Neural progenitor cell (in vitro differentiated cells): ENCODE results near the gene NADSYN1. TPM values are rescaled to one million over a fixed set of nuclear protein-coding genes. Genes with fewer than 3 reads are reported as not detected.

Experiments used
- DNase-seq: peaks from one replicate; pipeline ENCODE4 v3.0.0-alpha.2; 2016; ENCODE audit warnings: low spot score
- H2AFZ ChIP-seq: fragments of 200-600 bp; sonication (generic); replicated peaks from 2 replicates; pipeline ENCODE4 v1.6.1; 2016; ENCODE audit warnings: antibody characterized with exemption
- H3F3A ChIP-seq: fragments of 200-600 bp; sonication (generic); 2 replicates; pipeline ENCODE4 v1.6.1; 2016; ENCODE audit warnings: antibody characterized with exemption, low read depth
- H3K27ac ChIP-seq: fragments of 200-600 bp; sonication (generic); 2 replicates; pipeline ENCODE4 v1.5.1; 2016; ENCODE audit warnings: mild to moderate bottlenecking
- H3K27me3 ChIP-seq: fragments of 200-600 bp; sonication (generic); 2 replicates; pipeline ENCODE4 v1.6.1; 2016; ENCODE audit warnings: mild to moderate bottlenecking, moderate library complexity
- H3K36me3 ChIP-seq: fragments of 200-600 bp; sonication (generic); 2 replicates; pipeline ENCODE4 v1.5.1; 2016
- H3K4me1 ChIP-seq: fragments of 200-600 bp; sonication (generic); 2 replicates; pipeline ENCODE4 v1.6.1; 2016; ENCODE audit warnings: mixed run types
- H3K4me2 ChIP-seq: fragments of 200-600 bp; sonication (generic); 2 replicates; pipeline ENCODE4 v1.6.1; 2016
- H3K4me3 ChIP-seq: fragments of 200-600 bp; sonication (generic); 2 replicates; pipeline ENCODE4 v1.5.1; 2016
- H3K79me2 ChIP-seq: fragments of 200-600 bp; sonication (generic); 2 replicates; pipeline ENCODE4 v1.6.1; 2016; ENCODE audit warnings: low read depth
- H3K9ac ChIP-seq: fragments of 200-600 bp; sonication (generic); 2 replicates; pipeline ENCODE4 v1.6.1; 2016
- H3K9me3 ChIP-seq: fragments of 200-600 bp; sonication (generic); 2 replicates; pipeline ENCODE4 v1.5.1; 2016; ENCODE audit warnings: low read depth
- H4K20me1 ChIP-seq: fragments of 200-600 bp; sonication (generic); 2 replicates; pipeline ENCODE4 v1.6.1; 2016; ENCODE audit warnings: low read depth
- H3K27ac Mint-ChIP-seq: 3 replicates; pipeline ENCODE4 v1.8.0; 2021; ENCODE audit warnings: mixed read lengths
- H3K27me3 Mint-ChIP-seq: 2 replicates; pipeline ENCODE4 v1.8.0; 2022; ENCODE audit warnings: low read depth, mild to moderate bottlenecking, inconsistent platforms, moderate library complexity, mixed read lengths; ENCODE audit not compliant: insufficient read depth
- H3K36me3 Mint-ChIP-seq: 3 replicates; pipeline ENCODE4 v1.8.0; 2021; ENCODE audit warnings: mixed read lengths
- H3K4me1 Mint-ChIP-seq: 3 replicates; pipeline ENCODE4 v1.8.0; 2021; ENCODE audit warnings: mixed read lengths
- H3K4me3 Mint-ChIP-seq: 3 replicates; pipeline ENCODE4 v1.8.0; 2021; ENCODE audit warnings: mild to moderate bottlenecking, moderate library complexity, mixed read lengths
- H3K9me3 Mint-ChIP-seq: 3 replicates; pipeline ENCODE4 v1.8.0; 2020; ENCODE audit warnings: mixed read lengths
- CTCF ChIP-seq: fragments of 200-600 bp; sonication (generic); IDR thresholded peaks from 2 replicates; pipeline ENCODE4 v1.5.1; 2017; ENCODE audit warnings: antibody characterized with exemption, mild to moderate bottlenecking
- EZH2 ChIP-seq: fragments of 200-600 bp; sonication (generic); IDR thresholded peaks from 2 replicates; pipeline ENCODE4 v1.6.1; 2017; ENCODE audit warnings: antibody characterized with exemption, mild to moderate bottlenecking, moderate library complexity
- EZH2phosphoT487 ChIP-seq: fragments of 200-600 bp; sonication (generic); IDR thresholded peaks from 2 replicates; pipeline ENCODE4 v1.6.1; 2017; ENCODE audit warnings: antibody characterized with exemption
- microRNA-seq: library from miRNA; unstranded; fragments of <30 nt; microRNA quantifications from one replicate; pipeline ENCODE4, GENCODE V29; 2016
- small RNA-seq: library from RNA; depleted of rRNA; stranded (forward); fragments of <200 nt; gene quantifications from one replicate; pipeline ENCODE3, GENCODE V24; 2015
- total RNA-seq: library from RNA; depleted of rRNA; stranded (reverse); fragments of >200 nt; gene quantifications from 2 replicates; pipeline ENCODE4 v1.2.3, GENCODE V29; 2015; ENCODE audit warnings: low replicate concordance

Gene NADSYN1
- total RNA-seq, 1 donor from 2014 or later, result 25.0 TPM

- Mint-ChIP-seq H3K27me3 (peaks cover 8% of the 10 kb centered on the region), H3K4me1 (peaks cover 24% of the 10 kb centered on the region), H3K4me3 (no peak overlapping the region), H3K36me3 (peaks cover 4% of the 10 kb centered on the region), H3K9me3 (peaks cover 14% of the 10 kb centered on the region), H3K27ac (no peak overlapping the region)
- Histone ChIP-seq H3K27ac (no peak overlapping the region), H3K4me3 (no peak overlapping the region), H3K36me3 (no peaks in the 10 kb centered on the region), H3K27me3 (no peaks in the 10 kb centered on the region), H3K9me3 (no peaks in the 10 kb centered on the region), H3F3A (no peaks in the 10 kb centered on the region), H3K4me1 (no peaks in the 10 kb centered on the region), H3K4me2 (no peak overlapping the region), H3K79me2 (no peaks in the 10 kb centered on the region), H4K20me1 (no peaks in the 10 kb centered on the region), H2AFZ (no peak overlapping the region), H3K9ac (no peak overlapping the region)
- TF ChIP-seq EZH2 (no peak), EZH2phosphoT487 (no peak), CTCF (no peak)
- no peak for DNase-seq
Observed at GRCh38 chr11:71545405-71545966, 92.5 kb downstream of the NADSYN1 start.

GRCh38 chr11:71548120-71548519 is 95.1 kb downstream of the NADSYN1 start, which contains the start of gene KRTAP5-9:
TSS of gene KRTAP5-9 (plus strand) at chr11:71548420. CDS start at chr11:71548658, 238 bp downstream.
- Histone ChIP-seq H3F3A (no peaks in the 10 kb centered on the region), H3K4me1 (no peaks in the 10 kb centered on the region), H3K4me2 (no peak within 1 kb of the TSS), H3K9me3 (no peaks in the 10 kb centered on the region), H4K20me1 (no peaks in the 10 kb centered on the region), H3K9ac (no peak within 1 kb of the TSS), H2AFZ (peak within 1 kb of the TSS; percentile 26), H3K79me2 (no peaks in the 10 kb centered on the region), H3K27me3 (no peaks in the 10 kb centered on the region), H3K36me3 (no peaks in the 10 kb centered on the region), H3K4me3 (no peak within 1 kb of the TSS), H3K27ac (no peak within 1 kb of the TSS)
- Mint-ChIP-seq H3K9me3 (peaks cover 8% of the 10 kb centered on the region), H3K27ac (peak within 1 kb of the TSS; percentile 68), H3K4me3 (no peak within 1 kb of the TSS), H3K4me1 (peaks cover 24% of the 10 kb centered on the region), H3K36me3 (peaks cover 4% of the 10 kb centered on the region), H3K27me3 (peaks cover 4% of the 10 kb centered on the region)
- TF ChIP-seq EZH2phosphoT487, result no peak
- TF ChIP-seq EZH2, result no peak
- TF ChIP-seq CTCF, result no peak
- DNase-seq, result no peak

GRCh38 chr11:71548716-71549151 is 95.7 kb downstream of the NADSYN1 start:
- Mint-ChIP-seq H3K4me3 (no peak overlapping the region), H3K9me3 (peaks cover 10% of the 10 kb centered on the region), H3K27me3 (peaks cover 4% of the 10 kb centered on the region), H3K36me3 (peaks cover 4% of the 10 kb centered on the region), H3K4me1 (peaks cover 21% of the 10 kb centered on the region), H3K27ac (no peak overlapping the region)
- Histone ChIP-seq H3K9me3 (no peaks in the 10 kb centered on the region), H3K27ac (no peak overlapping the region), H3K4me2 (no peak overlapping the region), H2AFZ (peak overlapping the region; percentile 26), H3K4me1 (no peaks in the 10 kb centered on the region), H3F3A (no peaks in the 10 kb centered on the region), H4K20me1 (no peaks in the 10 kb centered on the region), H3K9ac (no peak overlapping the region), H3K27me3 (no peaks in the 10 kb centered on the region), H3K36me3 (no peaks in the 10 kb centered on the region), H3K79me2 (no peaks in the 10 kb centered on the region), H3K4me3 (no peak overlapping the region)
- TF ChIP-seq EZH2phosphoT487 (no peak), EZH2 (no peak), CTCF (no peak)
- DNase-seq, result peak; percentile 13

Small RNAs within 50 kb of the gene (microRNA-seq; reads per million reads assigned to microRNA genes)
- gene MIR6754, result not detected

Small RNAs within 50 kb of the gene (small RNA-seq; reads per million reads assigned to genes)
- not detected for gene MIR6754

Other genes starting within 250 kb of the NADSYN1 start
- 8.1 TPM in 2 replicates for gene SHANK2, start 200.6 kb upstream of the NADSYN1 start, total RNA-seq
- 36.7 and 69.8 TPM in 2 replicates for gene DHCR7, start 4.8 kb upstream of the NADSYN1 start, total RNA-seq
- gene KRTAP5-7, start 74.1 kb downstream of the NADSYN1 start, total RNA-seq, result not detected in 2 replicates
- not detected in 2 replicates for gene KRTAP5-8, start 84.8 kb downstream of the NADSYN1 start, total RNA-seq
- gene KRTAP5-9, start 95.2 kb downstream of the NADSYN1 start, total RNA-seq, result 0.15 TPM in 1 of 2 replicates, not detected in the other
- 0.12 TPM in 1 of 2 replicates, not detected in the other for gene KRTAP5-10, start 112.4 kb downstream of the NADSYN1 start, total RNA-seq
- not detected in 2 replicates for gene KRTAP5-11, start 129.7 kb downstream of the NADSYN1 start, total RNA-seq